ENCODE results near the gene ARL6IP4.

ARL6IP4 gene

GRCh38 chr12:122996188-122996601 lies 15.7 kb downstream of the ARL6IP4 start:
- H3K27me3 ChIP-seq (ENCODE audit: insufficient read depth, low read length), result no peaks in the 10 kb centered on the region
- H3K4me3 ChIP-seq (ENCODE audit: low read length), result no peak overlapping the region
- no peak overlapping the region for H3K9ac ChIP-seq (ENCODE audit: low read depth, low read length)
- no peaks in the 10 kb centered on the region for H3K9me3 ChIP-seq (ENCODE audit: insufficient read depth, low read depth, low read length)
- no peak overlapping the region for H3K27ac ChIP-seq (ENCODE audit: low read length)
- no peaks in the 10 kb centered on the region for H3K4me1 ChIP-seq (ENCODE audit: insufficient read depth, low read length)
- H3K36me3 ChIP-seq (ENCODE audit: insufficient read depth, low read depth, low read length), result no peaks in the 10 kb centered on the region

DNA sequence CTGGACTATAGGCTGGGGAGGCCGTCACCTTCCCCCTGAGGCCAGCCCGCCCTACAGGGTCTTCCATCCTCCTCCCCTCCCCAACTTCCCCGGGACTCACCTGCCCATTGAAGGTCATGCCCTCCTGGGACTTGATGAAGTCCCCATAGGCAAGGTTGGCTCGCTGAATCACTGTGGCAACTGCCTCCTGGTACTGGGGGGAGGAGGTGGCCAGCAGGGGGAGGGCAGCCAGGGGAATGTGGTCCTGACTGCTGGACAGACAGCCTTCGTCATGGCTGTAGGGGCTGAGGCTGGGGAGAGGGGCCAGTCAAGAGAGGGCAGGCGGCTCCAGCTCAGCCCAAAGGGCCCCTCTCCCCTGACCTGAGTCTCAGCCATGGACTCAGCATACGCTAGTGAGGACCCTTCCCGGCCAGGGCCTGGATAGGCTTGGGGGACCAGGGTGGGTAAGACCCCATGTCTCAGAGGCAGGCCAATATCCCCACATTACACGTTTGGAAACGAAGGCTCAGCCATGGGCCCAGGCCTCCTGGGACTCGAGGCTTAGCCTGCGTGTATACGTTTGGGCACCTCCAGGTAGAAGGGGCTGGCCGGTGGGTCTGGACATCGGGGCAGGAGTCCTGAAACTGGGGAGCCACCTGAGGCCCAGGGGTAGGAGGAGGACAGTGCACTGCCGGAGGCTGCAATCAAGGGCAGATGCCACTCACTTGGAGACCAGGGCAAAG lies 16.3 kb downstream of the ARL6IP4 start:
- Histone ChIP-seq H3K4me1 (ENCODE audit: insufficient read depth, low read length) (no peaks in the 10 kb centered on the region), H3K9me3 (ENCODE audit: insufficient read depth, low read depth, low read length) (no peaks in the 10 kb centered on the region), H3K27me3 (ENCODE audit: insufficient read depth, low read length) (no peaks in the 10 kb centered on the region), H3K36me3 (ENCODE audit: insufficient read depth, low read depth, low read length) (no peaks in the 10 kb centered on the region), H3K4me3 (ENCODE audit: low read length) (no peak overlapping the region), H3K9ac (ENCODE audit: low read depth, low read length) (no peak overlapping the region; the same call in 1 of the 2 replicates), H3K27ac (ENCODE audit: low read length) (no peak overlapping the region)

- Histone ChIP-seq H3K4me3 (ENCODE audit: low read length) (no peak overlapping the region), H3K9ac (ENCODE audit: low read depth, low read length) (no peak overlapping the region), H3K4me1 (ENCODE audit: insufficient read depth, low read length) (no peaks in the 10 kb centered on the region), H3K9me3 (ENCODE audit: insufficient read depth, low read depth, low read length) (no peaks in the 10 kb centered on the region), H3K27me3 (ENCODE audit: insufficient read depth, low read length) (no peaks in the 10 kb centered on the region), H3K36me3 (ENCODE audit: insufficient read depth, low read depth, low read length) (no peaks in the 10 kb centered on the region), H3K27ac (ENCODE audit: low read length) (no peak overlapping the region)
Observed at GRCh38 chr12:122997343-122998250, 17.1 kb downstream of the ARL6IP4 start.

- H3K4me1 ChIP-seq (ENCODE audit: insufficient read depth, low read length), result no peaks in the 10 kb centered on the region
- no peak overlapping the region for H3K27ac ChIP-seq (ENCODE audit: low read length)
- H3K4me3 ChIP-seq (ENCODE audit: low read length), result no peak overlapping the region
- H3K27me3 ChIP-seq (ENCODE audit: insufficient read depth, low read length), result no peaks in the 10 kb centered on the region
- H3K36me3 ChIP-seq (ENCODE audit: insufficient read depth, low read depth, low read length), result no peaks in the 10 kb centered on the region
- no peak overlapping the region for H3K9ac ChIP-seq (ENCODE audit: low read depth, low read length)
- H3K9me3 ChIP-seq (ENCODE audit: insufficient read depth, low read depth, low read length), result no peaks in the 10 kb centered on the region
Observed at GRCh38 chr12:122998316-122998715, 17.8 kb downstream of the ARL6IP4 start.

DNA sequence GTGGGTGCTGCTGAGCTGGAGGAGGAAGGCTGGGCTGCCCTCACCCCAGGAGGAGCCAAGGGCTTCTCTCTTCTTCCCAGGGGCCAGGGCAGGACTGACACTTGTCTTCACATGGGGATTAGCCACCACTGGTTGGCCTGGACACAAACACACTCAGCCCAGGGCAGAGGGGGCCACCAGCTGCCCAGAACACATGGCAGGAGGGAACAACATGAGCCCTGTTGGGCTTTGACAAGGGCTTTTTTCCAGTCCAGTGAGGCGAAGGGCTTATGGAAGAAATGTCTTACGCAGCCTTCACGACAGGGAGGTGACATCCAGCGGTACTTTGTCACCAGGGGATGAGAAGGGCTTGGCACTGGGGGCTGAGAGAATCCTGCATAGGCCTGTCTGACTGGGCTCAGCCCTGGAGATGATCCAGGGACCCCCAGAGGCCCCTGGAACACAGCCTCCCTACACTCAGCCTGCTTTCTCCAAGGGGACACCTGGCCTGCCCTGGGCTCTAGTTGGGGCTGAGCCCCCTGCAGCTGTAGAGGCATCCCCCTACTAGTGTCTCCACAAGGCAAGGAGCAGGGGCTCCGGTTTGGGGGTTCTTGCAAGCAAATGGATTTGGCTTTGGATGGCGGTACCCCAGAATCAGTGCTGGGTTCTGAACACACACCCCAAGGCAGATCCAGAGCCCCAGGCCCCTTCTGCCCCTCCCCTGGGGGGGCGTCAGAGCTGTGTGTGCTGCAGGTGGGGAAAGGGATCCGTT lies 18.9 kb downstream of the ARL6IP4 start:
- H3K27ac ChIP-seq (ENCODE audit: low read length), result no peak overlapping the region
- H3K4me3 ChIP-seq (ENCODE audit: low read length), result no peak overlapping the region
- H3K27me3 ChIP-seq (ENCODE audit: insufficient read depth, low read length), result no peaks in the 10 kb centered on the region
- no peaks in the 10 kb centered on the region for H3K9me3 ChIP-seq (ENCODE audit: insufficient read depth, low read depth, low read length)
- no peak overlapping the region for H3K9ac ChIP-seq (ENCODE audit: low read depth, low read length)
- no peaks in the 10 kb centered on the region for H3K4me1 ChIP-seq (ENCODE audit: insufficient read depth, low read length)
- H3K36me3 ChIP-seq (ENCODE audit: insufficient read depth, low read depth, low read length), result no peaks in the 10 kb centered on the region

- H3K36me3 ChIP-seq (ENCODE audit: insufficient read depth, low read depth, low read length), result no peaks in the 10 kb centered on the region
- no peaks in the 10 kb centered on the region for H3K27me3 ChIP-seq (ENCODE audit: insufficient read depth, low read length)
- no peak overlapping the region for H3K4me3 ChIP-seq (ENCODE audit: low read length)
- H3K27ac ChIP-seq (ENCODE audit: low read length), result no peak overlapping the region
- no peak overlapping the region for H3K9ac ChIP-seq (ENCODE audit: low read depth, low read length)
- H3K4me1 ChIP-seq (ENCODE audit: insufficient read depth, low read length), result no peaks in the 10 kb centered on the region
- no peaks in the 10 kb centered on the region for H3K9me3 ChIP-seq (ENCODE audit: insufficient read depth, low read depth, low read length)
Observed at GRCh38 chr12:122999986-123000420, 19.5 kb downstream of the ARL6IP4 start.

GRCh38 chr12:123000578-123000977 lies 20.1 kb downstream of the ARL6IP4 start:
- H3K4me1 ChIP-seq (ENCODE audit: insufficient read depth, low read length), result no peaks in the 10 kb centered on the region
- H3K4me3 ChIP-seq (ENCODE audit: low read length), result no peak overlapping the region
- H3K36me3 ChIP-seq (ENCODE audit: insufficient read depth, low read depth, low read length), result no peaks in the 10 kb centered on the region
- no peak overlapping the region for H3K27ac ChIP-seq (ENCODE audit: low read length)
- H3K9ac ChIP-seq (ENCODE audit: low read depth, low read length), result no peak overlapping the region
- no peaks in the 10 kb centered on the region for H3K9me3 ChIP-seq (ENCODE audit: insufficient read depth, low read depth, low read length)
- no peaks in the 10 kb centered on the region for H3K27me3 ChIP-seq (ENCODE audit: insufficient read depth, low read length)

- Histone ChIP-seq H3K36me3 (ENCODE audit: insufficient read depth, low read depth, low read length) (no peaks in the 10 kb centered on the region), H3K9ac (ENCODE audit: low read depth, low read length) (no peak overlapping the region), H3K4me1 (ENCODE audit: insufficient read depth, low read length) (no peaks in the 10 kb centered on the region)
Observed at GRCh38 chr12:123001464-123001863, 21.0 kb downstream of the ARL6IP4 start.

GRCh38 chr12:123003257-123003656 lies 22.8 kb downstream of the ARL6IP4 start:
- H3K9ac ChIP-seq (ENCODE audit: low read depth, low read length), result no peak overlapping the region
- H3K9me3 ChIP-seq (ENCODE audit: insufficient read depth, low read depth, low read length), result no peaks in the 10 kb centered on the region
- H3K4me1 ChIP-seq (ENCODE audit: insufficient read depth, low read length), result no peaks in the 10 kb centered on the region
- no peak overlapping the region for H3K27ac ChIP-seq (ENCODE audit: low read length)
- H3K4me3 ChIP-seq (ENCODE audit: low read length), result no peak overlapping the region
- H3K27me3 ChIP-seq (ENCODE audit: insufficient read depth, low read length), result no peaks in the 10 kb centered on the region
- no peaks in the 10 kb centered on the region for H3K36me3 ChIP-seq (ENCODE audit: insufficient read depth, low read depth, low read length)

More at GRCh38 chr12:123001464-123001863, 21.0 kb downstream of the ARL6IP4 start:
- Histone ChIP-seq H3K9me3 (ENCODE audit: insufficient read depth, low read depth, low read length) (no peaks in the 10 kb centered on the region), H3K27me3 (ENCODE audit: insufficient read depth, low read length) (no peaks in the 10 kb centered on the region), H3K4me3 (ENCODE audit: low read length) (no peak overlapping the region), H3K27ac (ENCODE audit: low read length) (no peak overlapping the region)

DNA sequence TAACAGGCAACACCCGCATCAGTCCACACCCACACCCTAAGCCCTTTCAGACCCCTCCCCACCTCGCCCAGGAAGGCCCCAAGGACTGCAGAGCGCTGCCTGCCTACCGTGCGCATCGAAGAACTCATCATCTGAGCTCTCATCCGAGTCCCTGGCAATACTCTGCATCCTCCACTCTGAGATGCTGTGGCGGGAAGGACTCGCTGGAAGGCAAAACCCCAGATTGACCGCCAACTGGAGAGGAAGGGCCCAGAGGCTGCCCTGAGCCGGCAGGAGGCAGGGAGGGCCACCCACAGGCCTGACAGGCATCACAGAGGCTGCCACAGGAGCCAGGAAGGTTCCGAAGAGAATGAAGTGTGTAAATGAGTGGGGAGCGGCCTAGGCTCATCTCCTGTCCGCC lies 23.8 kb downstream of the ARL6IP4 start:
- H3K9me3 ChIP-seq (ENCODE audit: insufficient read depth, low read depth, low read length), result no peaks in the 10 kb centered on the region

DNA sequence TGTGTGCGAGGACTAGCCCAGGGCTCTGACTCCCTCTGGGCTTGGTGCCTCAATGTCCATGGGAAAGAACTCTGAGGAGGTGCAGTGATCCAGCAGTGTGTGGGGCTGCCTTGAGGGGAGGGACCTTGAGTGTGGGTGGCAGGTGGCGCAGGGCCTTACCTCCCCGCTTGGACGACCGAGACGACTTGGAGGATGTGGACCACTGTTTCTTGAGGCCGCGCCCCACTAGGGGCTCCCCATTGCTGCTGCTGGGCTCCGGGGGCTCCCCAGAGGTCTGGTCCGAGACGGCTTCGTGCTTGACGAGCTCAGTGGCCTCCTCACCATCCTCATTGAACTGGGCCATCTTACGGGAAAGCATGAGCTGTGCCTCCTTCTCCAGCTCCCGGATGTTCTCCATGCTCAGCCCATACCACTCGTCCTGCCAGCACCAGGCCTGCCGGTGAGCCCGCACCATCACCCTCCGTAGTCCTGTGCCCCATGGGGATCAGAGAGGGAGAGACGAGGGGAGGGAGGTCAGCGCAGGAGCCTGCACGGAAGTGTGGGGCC lies 24.7 kb downstream of the ARL6IP4 start:
- no peak overlapping the region for H3K27ac ChIP-seq (ENCODE audit: low read length)
- no peaks in the 10 kb centered on the region for H3K9me3 ChIP-seq (ENCODE audit: insufficient read depth, low read depth, low read length)
- no peak overlapping the region for H3K9ac ChIP-seq (ENCODE audit: low read depth, low read length)
- H3K36me3 ChIP-seq (ENCODE audit: insufficient read depth, low read depth, low read length), result no peaks in the 10 kb centered on the region
- H3K4me1 ChIP-seq (ENCODE audit: insufficient read depth, low read length), result no peaks in the 10 kb centered on the region
- no peak overlapping the region for H3K4me3 ChIP-seq (ENCODE audit: low read length)
- no peaks in the 10 kb centered on the region for H3K27me3 ChIP-seq (ENCODE audit: insufficient read depth, low read length)

More for the DNA sequence above, 23.8 kb downstream of the ARL6IP4 start:
- Histone ChIP-seq H3K4me1 (ENCODE audit: insufficient read depth, low read length) (no peaks in the 10 kb centered on the region), H3K9ac (ENCODE audit: low read depth, low read length) (no peak overlapping the region), H3K36me3 (ENCODE audit: insufficient read depth, low read depth, low read length) (no peaks in the 10 kb centered on the region), H3K4me3 (ENCODE audit: low read length) (no peak overlapping the region), H3K27ac (ENCODE audit: low read length) (no peak overlapping the region), H3K27me3 (ENCODE audit: insufficient read depth, low read length) (no peaks in the 10 kb centered on the region)
